Ovary (tissue), 9 donors: ENCODE results near the gene USP46. TPM values are rescaled to one million over a fixed set of nuclear protein-coding genes. Genes with fewer than 3 reads are reported as not detected.

Source experiments
- DNase-seq, 5 donors: peaks; one replicate each; pipeline ENCODE4 v3.0.0-alpha.2; 2019 to 2020
- H3K27ac ChIP-seq, 2 donors: fragments of 200-600 bp; one replicate each; pipeline versions ENCODE4 v1.5.1 to v1.8.0; 2019 to 2022
- H3K27me3 ChIP-seq: fragments of 200-600 bp; one replicate; pipeline ENCODE4 v1.8.0; 2022
- H3K36me3 ChIP-seq: fragments of 200-600 bp; sonication (generic); one replicate; pipeline ENCODE4 v1.5.1; 2019
- H3K4me1 ChIP-seq: one replicate; pipeline ENCODE4 v1.8.1; 2013; ENCODE audit warnings: mild to moderate bottlenecking, moderate library complexity; ENCODE audit not compliant: insufficient read depth
- H3K4me3 ChIP-seq: fragments of 200-600 bp; sonication (generic); one replicate; pipeline ENCODE4 v1.5.1; 2017
- H3K9me3 ChIP-seq, 2 donors: fragments of 200-600 bp in 1 of 2; sonication (generic) in 1 of 2; one replicate each; pipeline versions ENCODE4 v1.5.1 to v1.8.1; 2013 to 2019; ENCODE audit warnings: mild to moderate bottlenecking in 1 of 2, moderate library complexity in 1 of 2
- CTCF ChIP-seq, 3 donors: fragments of 450-650 bp in 2 of 3; fragments of 200-600 bp in 1 of 3; IDR thresholded peaks; one replicate each; pipeline versions ENCODE4 v1.5.1 to v1.8.0; 2016 to 2022; ENCODE audit warnings: antibody characterized with exemption in 3 of 3, mild to moderate bottlenecking in 1 of 3
- EP300 ChIP-seq: sonication (generic); formaldehyde crosslinking; IDR thresholded peaks from one replicate; pipeline ENCODE4 v1.6.1; 2017; ENCODE audit warnings: antibody characterized with exemption
- POLR2A ChIP-seq: fragments of 450-650 bp; IDR thresholded peaks from one replicate; pipeline ENCODE4 v1.6.1; 2017; ENCODE audit warnings: antibody characterized with exemption, mild to moderate bottlenecking, moderate library complexity
- WGBS, 3 donors: extraction: QIAGEN DNeasy Blood & Tissue Kit in 1 of 3; methylation state at CpG; one replicate each; pipeline versions ENCODE4 v1.1.5 to v1.1.7; 2013 to 2017; 5-methylcytosine and 5-hydroxymethylcytosine counted together
- intact Hi-C, 4 donors: fragments of 100-400 bp; cut with DNase I; formaldehyde crosslinking; loops; one replicate each; pipeline versions ENCODE4 v1.11.0 to v1.15.1; 2022 to 2023
- polyA plus RNA-seq, 2 donors: library from polyadenylated mRNA; stranded (reverse); fragments of 200-250 nt in 1 of 2; fragments of 350-450 nt in 1 of 2; fragmentation: Illumina TruSeq in 1 of 2; extraction: RNeasy Lipid Tissue Mini Kit (QIAGEN cat#74804) in 1 of 2; gene quantifications; one replicate each; pipeline ENCODE4 v1.2.3, GENCODE V29; 2013 to 2014
- total RNA-seq, 7 donors: library from RNA; depleted of rRNA in 2 of 7; stranded (reverse); fragments of >200 nt in 2 of 7; fragmentation: NEBNext Ultra II Directional in 3 of 7; extraction: Animal tissue kit (Norgen Biotek cat#: 25700) in 3 of 7; gene quantifications; one replicate each; pipeline versions ENCODE4 v1.1.0 to v1.2.4, GENCODE V29; 2016 to 2023
- donor health status: DM: no; HTN: no; CAD: no; lungs with moderate emphysema.
- donor health status: DM: no; HTN: no; CAD: no.
- donor health status: Bipolar disorder and iron deficiency.
- donor health status: DM: yes; HTN: yes; CAD: no.
- donor health status: DM: no; HTN: no; CAD: no.
- donor health status: DM: yes; HTN: yes; CAD: no.

USP46 gene
- total and polyA plus RNA-seq, 9 donors = 7.6 to 51.6 (median 26.9) TPM

GRCh38 chr4:52628543-52628942 is 30.6 kb downstream of the USP46 start:
- WGBS, 3 donors = 81 to 91% (median 82%) methylated on average over 4 of the region's 4 CpGs
- no peak overlapping the region for H3K27ac ChIP-seq
- intact Hi-C loops = no loop called here

GRCh38 chr4:52627876-52628275 is 31.2 kb downstream of the USP46 start:
- no peak for DNase-seq

More at GRCh38 chr4:52628543-52628942, 30.6 kb downstream of the USP46 start:
- no peak for DNase-seq
- H3K9me3 ChIP-seq = no peaks in the 10 kb centered on the region
- H3K4me1 ChIP-seq = no peaks in the 10 kb centered on the region
- TF ChIP-seq EP300 (no peak), POLR2A (no peak)
- no peak overlapping the region for H3K4me3 ChIP-seq
- no peaks in the 10 kb centered on the region for H3K27me3 ChIP-seq
- no peaks in the 10 kb centered on the region for H3K36me3 ChIP-seq

GRCh38 chr4:52625216-52625615 is 33.9 kb downstream of the USP46 start:
- TF ChIP-seq CTCF (IDR thresholded peaks at IDR 0.05) (no peak), POLR2A (no peak), EP300 (no peak)
- H3K4me1 ChIP-seq = no peaks in the 10 kb centered on the region
- H3K27me3 ChIP-seq = no peaks in the 10 kb centered on the region
- H3K36me3 ChIP-seq = no peaks in the 10 kb centered on the region
- 80 to 94% (median 84%) methylated on average over 1 of the region's 1 CpG for WGBS, 3 donors
- DNase-seq = no peak
- intact Hi-C loops = no loop called here
- no peak overlapping the region for H3K27ac ChIP-seq
- no peak overlapping the region for H3K4me3 ChIP-seq
- no peaks in the 10 kb centered on the region for H3K9me3 ChIP-seq

More at GRCh38 chr4:52627876-52628275, 31.2 kb downstream of the USP46 start:
- no peaks in the 10 kb centered on the region for H3K9me3 ChIP-seq
- 91 to 96% (median 94%) methylated on average over 7 of the region's 7 CpGs for WGBS, 3 donors
- no peaks in the 10 kb centered on the region for H3K4me1 ChIP-seq
- no peak overlapping the region for H3K27ac ChIP-seq
- H3K27me3 ChIP-seq = no peaks in the 10 kb centered on the region
- intact Hi-C loops = no loop called here
- no peak overlapping the region for H3K4me3 ChIP-seq
- no peaks in the 10 kb centered on the region for H3K36me3 ChIP-seq
- TF ChIP-seq CTCF (IDR thresholded peaks at IDR 0.05) (no peak), POLR2A (no peak), EP300 (no peak)

- H3K36me3 ChIP-seq = no peaks in the 10 kb centered on the region
- no peak for DNase-seq
- intact Hi-C loops = no loop called here
- TF ChIP-seq CTCF (IDR thresholded peaks at IDR 0.05) (no peak), POLR2A (no peak), EP300 (no peak)
- no peak overlapping the region for H3K27ac ChIP-seq
- WGBS, 3 donors = 95 to 99% (median 98%) methylated on average over 3 of the region's 3 CpGs
- no peak overlapping the region for H3K4me3 ChIP-seq
- H3K9me3 ChIP-seq = no peaks in the 10 kb centered on the region
- H3K4me1 ChIP-seq = no peaks in the 10 kb centered on the region
- H3K27me3 ChIP-seq = no peaks in the 10 kb centered on the region
Measured at GRCh38 chr4:52622564-52622963, 36.5 kb downstream of the USP46 start.

- no peak for DNase-seq
- intact Hi-C loops = no loop called here
- Histone ChIP-seq H3K4me1 (no peaks in the 10 kb centered on the region), H3K9me3 (no peaks in the 10 kb centered on the region), H3K36me3 (no peaks in the 10 kb centered on the region), H3K27me3 (no peaks in the 10 kb centered on the region), H3K4me3 (no peak overlapping the region), H3K27ac (no peak overlapping the region)
- 95 to 100% (median 98%) methylated on average over 2 of the region's 2 CpGs for WGBS, 3 donors
- no peak for TF ChIP-seq EP300
- no peak for TF ChIP-seq POLR2A
Measured at GRCh38 chr4:52621567-52621966, 37.5 kb downstream of the USP46 start.
